AG04450 (cell line): ENCODE measurements around the gene RBBP6. TPM values are rescaled to one million over a fixed set of nuclear protein-coding genes. Genes with fewer than 3 reads are reported as not detected.

Experiments
- CTCF ChIA-PET: fragments of 300-600, 350-600 bp; formaldehyde crosslinking; extraction: SDS; loops from one replicate; lab custom pipeline; 2022; ENCODE audit warnings: antibody characterized with exemption, inconsistent platforms; lab: Charles Lee
- POLR2A ChIA-PET: fragments of 350-600 bp; formaldehyde crosslinking; extraction: SDS; loops from one replicate; lab custom pipeline; 2021; ENCODE audit warnings: antibody characterized with exemption, inconsistent platforms; lab: Yijun Ruan, JAX
- DNase-seq: peaks from one replicate; pipeline ENCODE4 v3.0.0-alpha.2; 2011; ENCODE audit warnings: low read depth, low spot score
- H3K27ac ChIP-seq: one replicate; pipeline ENCODE4 v1.5.1; 2012; ENCODE audit warnings: low read depth, low read length, control low read depth
- H3K27me3 ChIP-seq: one replicate; pipeline ENCODE4 v1.6.0; 2012; ENCODE audit warnings: low read length; ENCODE audit not compliant: control insufficient read depth, insufficient read depth
- H3K4me3 ChIP-seq: 2 replicates; pipeline ENCODE4 v1.5.1; 2011; ENCODE audit warnings: mild to moderate bottlenecking, low read depth, low read length, control low read depth
- H3K9me3 ChIP-seq: 2 replicates; pipeline ENCODE4 v1.5.1; 2012; ENCODE audit warnings: low read length; ENCODE audit not compliant: control insufficient read depth, insufficient read depth
- CTCF ChIP-seq: IDR thresholded peaks from 2 replicates; pipeline ENCODE4 v1.5.1; 2011; ENCODE audit warnings: low read depth, low read length, control low read depth, inconsistent platforms
- polyA plus RNA-seq: library from polyadenylated mRNA; depleted of rRNA; stranded (reverse); fragments of >200 nt; gene quantifications from 2 replicates; pipeline ENCODE4 v1.2.3, GENCODE V29; 2011; rRNA removed

RBBP6 gene
- polyA plus RNA-seq, 1 experiment = 41.7 TPM

- TF ChIP-seq CTCF = no peak
- no peak for DNase-seq
- no peaks in the 10 kb centered on the region for H3K27me3 ChIP-seq
- CTCF ChIA-PET = interaction anchor here (0.5 kb wide), 1 partner anchor 8 kb away, joined by 3 read pairs; no protein-coding TSS in a partner anchor
- no peaks in the 10 kb centered on the region for H3K9me3 ChIP-seq
- no peak overlapping the region for H3K4me3 ChIP-seq
- POLR2A ChIA-PET = no interaction called here
- no peak overlapping the region for H3K27ac ChIP-seq
These were observed 78.1 kb downstream of the RBBP6 start for GRCh38 chr16:24617502-24617901.

Other genes with a start within 250 kb of the RBBP6 start
- 62.7 and 76.2 TPM in 2 replicates for gene TNRC6A, start 190.1 kb downstream of the RBBP6 start, polyA plus RNA-seq